Testis (tissue), 5 donors: ENCODE results near the gene ZNF692. TPM values are rescaled to one million over a fixed set of nuclear protein-coding genes. Genes with fewer than 3 reads are reported as not detected.

ENCODE experiments used
- DNase-seq: peaks from one replicate; pipeline ENCODE4 v3.0.0-alpha.2; 2019
- H3K27ac ChIP-seq, 2 donors: fragments of 200-600 bp; sonication (generic); one replicate each; pipeline ENCODE4 v1.5.1; 2019
- H3K27me3 ChIP-seq: fragments of 200-600 bp; sonication (generic); one replicate; pipeline ENCODE4 v1.5.1; 2019
- H3K36me3 ChIP-seq: fragments of 200-600 bp; sonication (generic); one replicate; pipeline ENCODE4 v1.5.1; 2017; ENCODE audit warnings: low read depth; ENCODE audit errors: missing control alignments
- H3K4me1 ChIP-seq: fragments of 200-600 bp; sonication (generic); one replicate; pipeline ENCODE4 v1.5.1; 2019
- H3K4me3 ChIP-seq, 2 donors: fragments of 200-600 bp; sonication (generic); one replicate each; pipeline ENCODE4 v1.5.1; 2017 to 2019
- H3K9me3 ChIP-seq: fragments of 200-600 bp; sonication (generic); one replicate; pipeline ENCODE4 v1.5.1; 2017
- CTCF ChIP-seq, 3 experiments: fragments of 450-650 bp in 2 of 3; fragments of 200-600 bp in 1 of 3; sonication (generic) in 1 of 3; IDR thresholded peaks; one replicate each; pipeline ENCODE4 v1.5.1; 2016 to 2019; ENCODE audit warnings: antibody characterized with exemption in 3 of 3, mild to moderate bottlenecking in 2 of 3, moderate library complexity in 1 of 3
- POLR2A ChIP-seq: fragments of 450-650 bp; IDR thresholded peaks from one replicate; pipeline ENCODE4 v1.6.1; 2017; ENCODE audit warnings: antibody characterized with exemption, mild to moderate bottlenecking, moderate library complexity
- WGBS, 2 donors: methylation state at CpG; one replicate each; pipeline ENCODE4 v1.1.5; 2018; 5-methylcytosine and 5-hydroxymethylcytosine counted together
- intact Hi-C: fragments of 100-400 bp; cut with DNase I; formaldehyde crosslinking; loops from one replicate; pipeline ENCODE4 v1.15.1; 2023; ENCODE audit warnings: low total_unique reads
- long read RNA-seq, 2 donors: transcript quantifications; one replicate each; lab custom pipeline, GENCODE V29; 2026
- polyA plus RNA-seq: library from polyadenylated mRNA; stranded (reverse); fragments of 350-450 nt; fragmentation: Illumina TruSeq; extraction: RNeasy Lipid Tissue Mini Kit (QIAGEN cat#74804); gene quantifications from one replicate; pipeline ENCODE4 v1.2.3, GENCODE V29; 2014; ENCODE audit warnings: low read depth, low replicate concordance; ENCODE audit not compliant: insufficient read depth
- total RNA-seq, 2 donors: library from RNA; depleted of rRNA; stranded (reverse); fragments of >200 nt; gene quantifications; one replicate each; pipeline ENCODE4 v1.2.3, GENCODE V29; 2016

ZNF692 gene
- total RNA-seq (10 to 100 TPM; 86.2 to 89.4 TPM), polyA plus RNA-seq (82.9 TPM)
- long read RNA-seq, donor 1, partial matches to known transcripts: 0 of 5 reads
- long read RNA-seq, donor 1, other reads (novel, unspliced or antisense): 0 of 5 reads
- long read RNA-seq, donor 2, partial matches to known transcripts: 0 of 3 reads
- long read RNA-seq, donor 2, other reads (novel, unspliced or antisense): 0 of 3 reads

- Histone ChIP-seq H3K4me3 (peak within 1 kb of the TSS; percentile 63 to 86), H3K27me3 (no peaks in the 10 kb centered on the region), H3K36me3 (no peaks in the 10 kb centered on the region), H3K9me3 (no peaks in the 10 kb centered on the region), H3K4me1 (peaks cover 37% of the 10 kb centered on the region), H3K27ac (peak within 1 kb of the TSS; percentile 94 to 96)
- intact Hi-C loops: no loop called here
- 4 to 6% methylated on average over 13 to 58 of the region's 62 CpGs for WGBS, 2 donors
- DNase-seq: peak; percentile 98
- TF ChIP-seq CTCF (IDR thresholded peaks at IDR 0.05) (peak in 1 of 3 experiments; percentile 10), POLR2A (peak; percentile 47)
Observed at GRCh38 chr1:248858891-248859889, at the start of gene ZNF692. ZNF692 (minus strand) TSS chr1:248859085; CDS start chr1:248858309, 776 bp downstream.

- H3K27ac ChIP-seq: peak overlapping the region; percentile 94
- no peak for TF ChIP-seq CTCF (IDR thresholded peaks at IDR 0.05)
- no peak for TF ChIP-seq POLR2A
- peaks cover 12% of the 10 kb centered on the region for H3K4me1 ChIP-seq
- WGBS, 2 donors: 23 to 25% methylated on average over 18 of the region's 18 CpGs
- peak; percentile 36 for DNase-seq
- H3K4me3 ChIP-seq: peak overlapping the region; percentile 70 to 74
- no peaks in the 10 kb centered on the region for H3K36me3 ChIP-seq
- no peaks in the 10 kb centered on the region for H3K27me3 ChIP-seq
- intact Hi-C loops: no loop called here
- no peaks in the 10 kb centered on the region for H3K9me3 ChIP-seq
Observed at GRCh38 chr1:248906753-248907661, 48.1 kb upstream of the ZNF692 start.

- peak within 1 kb of the TSS; percentile 70 to 74 for H3K4me3 ChIP-seq
- TF ChIP-seq POLR2A (peak; percentile 20), CTCF (IDR thresholded peaks at IDR 0.05) (peak; percentile 58 to 74 (median 69))
- 0 to 1% methylated on average over 10 to 78 of the region's 80 CpGs for whole genome bisulfite sequencing, 2 donors
Observed at GRCh38 chr1:248906009-248906752, 47.3 kb upstream of the ZNF692 start, which contains the start of gene PGBD2. PGBD2 (plus strand) TSS chr1:248906235; CDS start chr1:248913863, 7,628 bp downstream.

GRCh38 chr1:248905662-248906008 lies 46.8 kb upstream of the ZNF692 start:
- peaks cover 12% of the 10 kb centered on the region for H3K4me1 ChIP-seq
- H3K36me3 ChIP-seq: no peaks in the 10 kb centered on the region
- intact Hi-C loops: no loop called here
- 15 to 29% methylated on average over 4 of the region's 4 CpGs for WGBS, 2 donors
- no peak for TF ChIP-seq POLR2A
- H3K4me3 ChIP-seq: peak overlapping the region; percentile 70 to 74
- DNase-seq: no peak
- H3K27ac ChIP-seq: peak overlapping the region; percentile 94
- H3K27me3 ChIP-seq: no peaks in the 10 kb centered on the region
- H3K9me3 ChIP-seq: no peaks in the 10 kb centered on the region

More at GRCh38 chr1:248906009-248906752, 47.3 kb upstream of the ZNF692 start, which contains the start of gene PGBD2:
- Histone ChIP-seq H3K27ac (peak within 1 kb of the TSS; percentile 94), H3K9me3 (no peaks in the 10 kb centered on the region), H3K27me3 (no peaks in the 10 kb centered on the region), H3K36me3 (no peaks in the 10 kb centered on the region), H3K4me1 (peaks cover 12% of the 10 kb centered on the region)
- intact Hi-C loops: no loop called here
- peak; percentile 94 for DNase-seq
